Loucy (cell line): Measurements from ENCODE around the gene ASB2.

Experiments used
- H2AFZ ChIP-seq: fragments of 200-600 bp; sonication (generic); 2 replicates; pipeline ENCODE4 v1.6.0; 2016; ENCODE audit warnings: antibody characterized with exemption, mild to moderate bottlenecking, low read length, moderate library complexity
- H3F3A ChIP-seq: fragments of 200-600 bp; 2 replicates; pipeline ENCODE4 v1.6.0; 2016; ENCODE audit warnings: antibody characterized with exemption, low read depth, mild to moderate bottlenecking
- H3K27me3 ChIP-seq: fragments of 200-600 bp; sonication (generic); 2 replicates; pipeline ENCODE4 v1.6.1; 2014; ENCODE audit warnings: low read length, mild to moderate bottlenecking; ENCODE audit not compliant: insufficient read depth, poor library complexity, severe bottlenecking
- H3K36me3 ChIP-seq: fragments of 200-600 bp; sonication (generic); 2 replicates; pipeline ENCODE4 v1.6.1; 2016; ENCODE audit warnings: low read length; ENCODE audit not compliant: insufficient read depth
- H3K4me1 ChIP-seq: fragments of 200-600 bp; sonication (generic); 2 replicates; pipeline ENCODE4 v1.5.1; 2014; ENCODE audit warnings: low read length, mild to moderate bottlenecking; ENCODE audit not compliant: insufficient read depth, poor library complexity, severe bottlenecking
- H3K4me2 ChIP-seq: fragments of 200-600 bp; sonication (generic); 2 replicates; pipeline ENCODE4 v1.6.0; 2014; ENCODE audit warnings: antibody characterized with exemption, low read length, low read depth, mild to moderate bottlenecking; ENCODE audit not compliant: poor library complexity, severe bottlenecking
- H3K4me3 ChIP-seq: fragments of 200-600 bp; sonication (generic); 2 replicates; pipeline ENCODE4 v1.5.1; 2014; ENCODE audit warnings: low read length, mild to moderate bottlenecking, mixed read lengths; ENCODE audit not compliant: poor library complexity, severe bottlenecking
- H3K79me2 ChIP-seq: fragments of 200-600 bp; sonication (generic); 2 replicates; pipeline ENCODE4 v1.6.1; 2014; ENCODE audit warnings: low read length; ENCODE audit not compliant: insufficient read depth
- H3K9ac ChIP-seq: fragments of 200-600 bp; sonication (generic); 2 replicates; pipeline ENCODE4 v1.6.0; 2014; ENCODE audit warnings: mild to moderate bottlenecking, low read depth, low read length, moderate library complexity; ENCODE audit not compliant: poor library complexity, severe bottlenecking
- H3K9me2 ChIP-seq: fragments of 200-600 bp; sonication (generic); replicated peaks from 2 replicates; pipeline ENCODE4 v1.6.1; 2016; ENCODE audit warnings: low read depth, low read length, mixed read lengths
- H3K9me3 ChIP-seq: fragments of 200-600 bp; sonication (generic); 2 replicates; pipeline ENCODE4 v1.6.1; 2014; ENCODE audit warnings: mild to moderate bottlenecking, antibody characterized with exemption, low read length, low read depth; ENCODE audit not compliant: insufficient read depth
- H4K20me1 ChIP-seq: fragments of 200-600 bp; sonication (generic); 2 replicates; pipeline ENCODE4 v1.6.0; 2014; ENCODE audit warnings: antibody characterized with exemption, low read length, mild to moderate bottlenecking; ENCODE audit not compliant: insufficient read depth, poor library complexity, severe bottlenecking
- CTCF ChIP-seq: fragments of 200-600 bp; sonication (generic); conservative IDR thresholded peaks from 2 replicates; pipeline ENCODE4 v1.5.1; 2014; ENCODE audit warnings: mild to moderate bottlenecking, antibody characterized with exemption, low read length
- EZH2phosphoT487 ChIP-seq: fragments of 200-600 bp; IDR thresholded peaks from 2 replicates; pipeline ENCODE4 v1.6.1; 2018; ENCODE audit warnings: antibody characterized with exemption, mild to moderate bottlenecking, moderate library complexity, borderline replicate concordance

Gene ASB2

DNA sequence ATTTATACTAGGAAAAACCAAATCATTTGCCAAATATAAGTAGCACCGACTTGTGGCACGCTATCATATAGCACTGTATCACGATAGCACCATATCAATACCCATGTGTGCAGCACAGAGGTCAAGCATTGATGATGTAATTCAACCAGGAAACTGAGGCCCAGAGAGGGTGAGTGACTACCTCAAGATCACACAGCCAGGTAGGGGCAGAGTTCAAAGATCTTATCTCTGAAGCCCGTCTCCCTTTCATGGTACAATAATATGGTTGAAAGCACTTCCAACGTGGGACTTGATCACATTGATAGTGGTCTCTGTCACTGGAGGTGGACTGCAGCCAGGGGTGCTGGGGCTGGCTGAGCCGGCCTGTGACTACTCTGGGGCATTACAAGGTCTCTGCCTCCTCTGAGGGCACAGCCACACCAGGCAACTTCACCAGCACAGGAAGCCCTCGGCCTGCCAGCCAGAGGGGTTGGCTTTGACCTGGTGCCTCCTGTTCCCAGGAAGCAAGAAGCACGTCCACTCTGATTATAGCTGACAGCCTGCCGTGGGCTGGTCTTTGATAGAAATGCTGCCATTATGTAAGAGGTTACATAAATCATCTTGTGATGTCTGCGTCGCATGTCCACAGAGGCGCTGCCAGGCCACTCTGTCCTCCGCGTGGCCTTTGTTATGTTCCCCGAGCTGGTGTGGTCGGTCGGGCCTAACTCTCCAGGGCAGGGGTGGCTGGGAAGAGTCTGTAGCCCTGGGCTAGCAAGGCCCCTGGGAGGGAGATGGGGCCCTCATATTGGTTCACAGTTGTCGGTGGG lies 55.2 kb downstream of the ASB2 start:
- no peak for TF ChIP-seq CTCF
- TF ChIP-seq EZH2phosphoT487, result no peak
- H2AFZ ChIP-seq, result no peak overlapping the region
- no peak overlapping the region for H3K4me2 ChIP-seq
- H3K9ac ChIP-seq, result no peak overlapping the region
- H3K9me3 ChIP-seq, result no peaks in the 10 kb centered on the region
- H3K27me3 ChIP-seq, result no peaks in the 10 kb centered on the region
- H3K4me3 ChIP-seq, result no peak overlapping the region
- H3K4me1 ChIP-seq, result no peaks in the 10 kb centered on the region
- H4K20me1 ChIP-seq, result no peaks in the 10 kb centered on the region
- H3K79me2 ChIP-seq, result no peaks in the 10 kb centered on the region
- H3F3A ChIP-seq, result no peaks in the 10 kb centered on the region
- H3K9me2 ChIP-seq, result no peaks in the 10 kb centered on the region
- no peaks in the 10 kb centered on the region for H3K36me3 ChIP-seq

DNA sequence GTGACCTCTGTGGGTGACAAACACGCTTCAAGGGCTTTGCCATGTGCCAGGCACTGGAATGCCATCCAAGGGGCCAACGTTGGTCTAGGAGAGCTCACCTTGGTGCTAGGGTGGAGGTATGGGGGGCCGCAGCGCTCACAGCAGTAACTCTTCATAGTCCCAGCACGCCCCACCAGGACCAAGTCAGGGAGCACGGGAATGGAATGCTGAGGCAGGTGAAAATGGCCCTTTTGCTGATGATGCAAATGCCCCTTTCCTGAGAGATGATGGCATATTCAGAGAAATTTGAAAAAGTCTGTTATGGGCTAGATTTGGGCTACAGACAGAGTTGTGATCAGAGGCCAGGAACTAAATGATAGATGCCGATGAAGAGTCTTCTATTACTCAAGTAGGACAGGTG lies 59.2 kb downstream of the ASB2 start:
- Histone ChIP-seq H3K36me3 (no peaks in the 10 kb centered on the region), H3K9me2 (no peaks in the 10 kb centered on the region), H3K9me3 (no peaks in the 10 kb centered on the region), H4K20me1 (no peaks in the 10 kb centered on the region), H3K9ac (no peak overlapping the region), H3K4me1 (no peaks in the 10 kb centered on the region), H3K27me3 (no peaks in the 10 kb centered on the region), H3F3A (no peaks in the 10 kb centered on the region), H3K79me2 (no peaks in the 10 kb centered on the region), H3K4me3 (no peak overlapping the region), H3K4me2 (no peak overlapping the region), H2AFZ (no peak overlapping the region)
- TF ChIP-seq CTCF (no peak), EZH2phosphoT487 (no peak)

DNA sequence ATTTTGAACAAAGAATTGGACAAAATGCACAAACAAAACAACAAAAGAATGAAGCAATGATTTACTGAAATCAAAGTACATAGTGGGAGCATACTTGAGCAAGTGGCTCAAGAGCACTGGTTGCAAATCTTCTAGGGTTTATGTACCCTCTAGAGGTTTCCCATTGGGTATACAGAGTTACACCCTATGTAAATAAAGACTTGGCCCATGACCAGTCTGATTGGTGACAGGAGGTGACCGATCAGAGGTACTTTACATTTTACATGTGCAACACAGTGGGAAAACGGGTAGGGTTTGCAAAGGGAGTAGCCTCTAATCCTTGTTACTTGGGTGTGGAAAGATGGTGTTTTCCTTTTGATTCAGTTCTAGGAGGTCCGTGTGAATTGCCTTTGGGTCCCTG lies 59.9 kb downstream of the ASB2 start:
- no peak for TF ChIP-seq CTCF
- TF ChIP-seq EZH2phosphoT487, result no peak
- Histone ChIP-seq H4K20me1 (no peaks in the 10 kb centered on the region), H3K36me3 (no peaks in the 10 kb centered on the region), H3K9me2 (no peaks in the 10 kb centered on the region), H3K4me1 (no peaks in the 10 kb centered on the region), H3K79me2 (no peaks in the 10 kb centered on the region), H3K27me3 (no peaks in the 10 kb centered on the region), H3F3A (no peaks in the 10 kb centered on the region), H3K9ac (no peak overlapping the region), H3K4me3 (no peak overlapping the region), H3K4me2 (no peak overlapping the region), H3K9me3 (no peaks in the 10 kb centered on the region), H2AFZ (no peak overlapping the region)
